ENCODE data around the gene ADCY4.

ADCY4 gene

DNA sequence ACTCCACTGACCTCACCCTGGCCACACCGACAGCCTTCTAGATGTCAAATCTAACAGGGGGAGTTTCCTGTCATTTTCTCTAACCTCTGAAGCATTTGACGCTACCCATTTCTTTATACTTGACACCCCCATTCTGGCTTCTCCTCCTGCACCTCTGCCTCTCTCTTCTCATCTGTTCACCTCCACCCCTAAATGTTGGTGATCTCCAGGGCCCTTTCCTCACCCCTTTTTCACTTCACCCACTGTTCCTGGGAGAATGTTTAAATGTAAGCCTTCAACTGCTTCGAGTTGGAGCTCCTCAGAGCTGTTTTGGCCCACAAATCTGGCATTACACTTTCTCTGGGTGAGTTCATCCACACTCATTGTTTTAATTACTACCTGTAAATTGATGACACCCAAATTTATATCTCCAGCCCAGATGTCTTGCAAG lies 63.0 kb downstream of the ADCY4 start:
- H3K27me3 ChIP-seq (ENCODE audit: control insufficient read depth in 1 of 2, insufficient read depth in 2 of 2, low read length in 2 of 2), result no peaks in the 10 kb centered on the region
- peak overlapping the region; percentile 65 to 94 for H3K4me3 ChIP-seq (ENCODE audit: low read length in 2 of 2)
- H3K27ac ChIP-seq (ENCODE audit: low read length), result peak overlapping the region; percentile 94
- peak overlapping the region; percentile 96 to 97 for H3K9ac ChIP-seq (ENCODE audit: low read length in 2 of 2)
- peaks cover 4 to 7% of the 10 kb centered on the region in 2 donors for H3K36me3 ChIP-seq (ENCODE audit: control insufficient read depth in 2 of 2, insufficient read depth in 2 of 2, low read length in 2 of 2)
- H3K4me1 ChIP-seq (ENCODE audit: control insufficient read depth, insufficient read depth, low read length), result peaks cover 9% of the 10 kb centered on the region
- no peaks in the 10 kb centered on the region for H3K9me3 ChIP-seq (ENCODE audit: control insufficient read depth in 2 of 2, low read length in 2 of 2)

- Histone ChIP-seq H3K9ac (ENCODE audit: low read length in 2 of 2) (peak within 1 kb of the TSS; percentile 96 to 97), H3K27ac (ENCODE audit: low read length) (peak within 1 kb of the TSS; percentile 94), H3K4me3 (ENCODE audit: low read length in 2 of 2) (peak within 1 kb of the TSS; percentile 65 to 94), H3K36me3 (ENCODE audit: control insufficient read depth in 2 of 2, insufficient read depth in 2 of 2, low read length in 2 of 2) (peaks cover 4 to 10% of the 10 kb centered on the region in 2 donors), H3K4me1 (ENCODE audit: control insufficient read depth, insufficient read depth, low read length) (peaks cover 9% of the 10 kb centered on the region), H3K9me3 (ENCODE audit: control insufficient read depth in 2 of 2, low read length in 2 of 2) (no peaks in the 10 kb centered on the region), H3K27me3 (ENCODE audit: control insufficient read depth in 1 of 2, insufficient read depth in 2 of 2, low read length in 2 of 2) (no peaks in the 10 kb centered on the region)
These were observed 63.6 kb downstream of the ADCY4 start, which contains the start of gene RABGGTA for GRCh38 chr14:24271134-24271833. Gene RABGGTA, minus strand, starts transcription at chr14:24271597. Its CDS starts 482 bp downstream, at chr14:24271115.

- Histone ChIP-seq H3K4me3 (ENCODE audit: low read length in 2 of 2) (peak overlapping the region; percentile 65 to 94), H3K27ac (ENCODE audit: low read length) (peak overlapping the region; percentile 94), H3K36me3 (ENCODE audit: control insufficient read depth in 2 of 2, insufficient read depth in 2 of 2, low read length in 2 of 2) (peaks cover 4 to 15% of the 10 kb centered on the region in 2 donors), H3K9ac (ENCODE audit: low read length in 2 of 2) (peak overlapping the region; percentile 96 to 97), H3K9me3 (ENCODE audit: control insufficient read depth in 2 of 2, low read length in 2 of 2) (no peaks in the 10 kb centered on the region), H3K4me1 (ENCODE audit: control insufficient read depth, insufficient read depth, low read length) (peaks cover 9% of the 10 kb centered on the region), H3K27me3 (ENCODE audit: control insufficient read depth in 1 of 2, insufficient read depth in 2 of 2, low read length in 2 of 2) (no peaks in the 10 kb centered on the region)
These were observed 64.2 kb downstream of the ADCY4 start for GRCh38 chr14:24270537-24271133.

DNA sequence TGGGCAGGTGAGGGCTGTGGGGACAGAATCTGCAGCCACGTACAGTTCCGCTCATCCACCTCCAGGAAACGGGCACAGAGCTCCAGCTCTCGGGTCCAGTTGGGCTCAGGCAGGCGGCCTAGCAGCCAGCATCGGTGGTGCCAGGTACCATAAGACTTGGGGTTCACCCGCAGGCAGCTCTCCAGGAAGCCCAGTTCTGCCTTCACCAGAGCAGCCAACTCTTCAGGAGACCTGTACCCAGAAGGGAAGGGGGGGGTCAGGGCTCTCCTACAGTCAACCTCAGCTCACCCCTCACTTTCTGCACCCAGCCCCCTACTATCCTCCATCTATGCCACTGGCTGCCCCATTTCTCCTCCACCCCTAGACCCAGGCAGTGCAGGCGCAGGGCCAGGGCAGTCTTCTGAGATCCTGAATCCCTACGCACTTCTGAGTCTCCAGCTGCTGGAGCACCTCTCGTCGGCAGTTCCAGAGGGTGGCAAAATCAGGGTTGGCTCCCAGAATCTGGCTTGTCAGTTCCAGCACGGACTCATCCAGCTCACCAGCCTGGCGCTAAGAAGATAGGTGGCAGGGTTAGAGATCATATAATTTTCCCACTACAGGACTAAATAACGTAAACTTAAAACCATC lies 64.8 kb downstream of the ADCY4 start:
- Histone ChIP-seq H3K9ac (ENCODE audit: low read length in 2 of 2) (no peak overlapping the region), H3K9me3 (ENCODE audit: control insufficient read depth in 2 of 2, low read length in 2 of 2) (no peaks in the 10 kb centered on the region), H3K4me1 (ENCODE audit: control insufficient read depth, insufficient read depth, low read length) (peaks cover 9% of the 10 kb centered on the region), H3K27ac (ENCODE audit: low read length) (no peak overlapping the region), H3K27me3 (ENCODE audit: control insufficient read depth in 1 of 2, insufficient read depth in 2 of 2, low read length in 2 of 2) (no peaks in the 10 kb centered on the region), H3K4me3 (ENCODE audit: low read length in 2 of 2) (no peak overlapping the region), H3K36me3 (ENCODE audit: control insufficient read depth in 2 of 2, insufficient read depth in 2 of 2, low read length in 2 of 2) (peaks cover 4 to 17% of the 10 kb centered on the region in 2 donors)

DNA sequence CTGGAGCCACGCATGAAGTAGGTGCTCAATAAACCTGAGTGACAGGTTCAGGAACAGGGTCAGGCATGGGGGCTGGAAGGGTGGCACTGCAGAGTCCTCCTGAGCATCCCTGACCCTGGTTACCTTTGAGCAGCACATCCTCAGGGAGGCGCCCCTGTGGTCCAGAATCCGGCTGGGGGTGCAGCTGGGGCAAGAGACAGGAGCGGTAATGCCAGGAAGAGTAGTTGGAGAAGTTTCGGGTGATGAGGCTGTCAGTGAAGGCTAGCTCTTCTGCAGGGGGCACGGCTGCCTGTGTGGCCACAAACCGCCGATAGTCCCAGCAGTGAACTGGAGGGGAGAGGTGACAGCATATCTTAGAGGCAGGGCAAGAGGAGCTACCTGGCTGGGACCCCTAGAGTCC lies 65.5 kb downstream of the ADCY4 start:
- Histone ChIP-seq H3K27me3 (ENCODE audit: control insufficient read depth in 1 of 2, insufficient read depth in 2 of 2, low read length in 2 of 2) (no peaks in the 10 kb centered on the region), H3K36me3 (ENCODE audit: control insufficient read depth in 2 of 2, insufficient read depth in 2 of 2, low read length in 2 of 2) (peaks cover 4 to 17% of the 10 kb centered on the region in 2 donors), H3K4me3 (ENCODE audit: low read length in 2 of 2) (no peak overlapping the region), H3K27ac (ENCODE audit: low read length) (no peak overlapping the region), H3K9ac (ENCODE audit: low read length in 2 of 2) (no peak overlapping the region), H3K4me1 (ENCODE audit: control insufficient read depth, insufficient read depth, low read length) (peaks cover 9% of the 10 kb centered on the region), H3K9me3 (ENCODE audit: control insufficient read depth in 2 of 2, low read length in 2 of 2) (no peaks in the 10 kb centered on the region)
